Suppressor macrophage treated with lipopolysaccharide for 4 hours (primary cell): Measurements from ENCODE around the gene PLCL2.

Experiments
- DNase-seq: peaks from one replicate; pipeline ENCODE4 v3.0.0-alpha.2; 2020

Gene PLCL2

DNA sequence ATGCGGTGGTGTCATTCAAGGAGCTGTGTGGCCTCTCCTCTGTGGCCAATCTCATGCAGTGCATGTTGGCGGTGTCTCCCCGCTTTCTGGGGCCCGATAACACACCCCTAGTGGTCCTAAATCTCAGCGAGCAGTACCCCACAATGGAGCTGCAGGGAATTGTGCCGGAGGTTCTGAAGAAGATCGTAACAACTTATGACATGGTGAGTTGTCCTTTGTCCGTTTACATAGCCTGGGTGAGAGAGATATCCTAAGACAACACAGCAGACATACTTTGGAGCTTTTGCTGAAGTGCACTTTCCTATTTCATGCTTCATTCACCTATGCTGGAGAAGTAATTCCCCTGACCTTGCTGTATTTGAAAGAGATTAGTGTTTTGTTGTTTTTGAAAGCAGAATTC, 130.0 kb downstream of the PLCL2 start:
- DNase-seq = no peak

DNA sequence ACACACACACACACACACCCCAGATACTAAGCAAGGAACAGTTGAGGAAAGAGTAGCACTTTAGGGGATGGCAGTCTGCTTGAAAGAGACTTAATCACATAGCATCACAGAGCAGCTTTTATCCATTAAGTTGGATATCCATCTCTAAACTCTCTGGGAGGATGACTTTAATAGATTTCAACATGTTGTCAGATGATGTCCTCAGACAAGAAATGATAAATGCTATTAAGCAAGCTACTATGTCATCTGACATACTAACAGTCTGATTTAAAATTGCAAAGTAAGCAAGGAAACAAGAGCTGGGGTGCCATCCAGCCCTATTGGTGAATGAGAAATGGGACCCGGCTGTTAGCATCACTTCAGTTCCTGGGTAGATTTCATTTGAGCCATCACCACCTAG, 136.9 kb downstream of the PLCL2 start:
- peak; percentile 55 for DNase-seq

DNA sequence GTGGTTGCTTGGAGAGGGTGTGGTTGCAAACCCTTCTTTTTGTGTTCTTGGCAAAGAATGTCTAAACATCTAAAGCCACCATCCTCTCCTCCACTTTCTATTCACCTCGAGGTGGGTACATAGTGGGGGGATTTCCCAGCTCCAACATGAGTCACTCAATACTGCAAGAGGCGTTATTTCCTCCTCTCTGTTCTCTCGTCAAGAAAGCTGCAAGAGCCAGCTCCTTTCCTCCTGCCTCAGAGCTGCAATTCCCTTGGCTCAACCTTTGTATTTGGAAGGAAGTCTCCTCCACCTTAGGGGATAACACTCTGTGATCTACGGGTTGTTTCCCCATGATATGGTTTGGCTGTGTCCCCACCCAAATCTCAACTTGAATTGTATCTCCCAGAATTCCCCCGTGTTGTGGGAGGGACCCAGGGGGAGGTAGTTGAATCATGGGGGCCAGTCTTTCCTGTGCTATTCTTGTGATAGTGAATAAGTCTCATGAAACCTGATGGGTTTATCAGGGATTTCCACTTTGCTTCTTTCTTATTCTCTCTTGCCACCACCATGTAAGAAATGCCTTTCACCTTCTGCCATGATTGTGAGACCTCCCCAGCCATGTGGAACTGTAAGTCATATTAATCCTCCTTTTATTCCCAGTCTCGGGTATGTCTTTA, 138.4 kb downstream of the PLCL2 start:
- DNase-seq = peak; percentile 78

DNA sequence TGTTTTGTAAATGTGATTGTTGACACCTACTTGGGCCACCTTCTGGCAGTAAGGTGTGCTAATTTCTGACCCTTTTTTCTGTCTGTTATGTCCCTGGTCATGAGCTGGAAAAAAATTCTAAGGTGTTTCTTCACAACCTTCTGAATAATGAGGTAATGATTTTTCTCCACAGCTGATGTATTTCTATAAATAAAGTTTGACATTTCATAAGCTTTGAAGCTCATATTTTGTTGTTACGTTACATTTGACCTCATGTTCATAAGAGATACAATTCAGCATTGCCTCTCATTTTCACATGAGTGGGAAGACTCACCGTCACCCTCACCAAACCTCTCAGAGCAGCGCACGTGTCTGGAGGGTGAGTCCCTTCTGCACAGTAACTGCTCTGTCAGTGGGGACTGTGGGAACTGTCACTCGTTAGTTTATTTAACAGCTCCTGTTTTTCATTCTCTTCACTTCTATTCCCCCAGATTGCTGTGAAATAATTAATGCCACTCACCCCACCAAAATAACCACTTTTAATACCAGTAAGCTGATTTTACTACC, 140.9 kb downstream of the PLCL2 start:
- no peak for DNase-seq

DNA sequence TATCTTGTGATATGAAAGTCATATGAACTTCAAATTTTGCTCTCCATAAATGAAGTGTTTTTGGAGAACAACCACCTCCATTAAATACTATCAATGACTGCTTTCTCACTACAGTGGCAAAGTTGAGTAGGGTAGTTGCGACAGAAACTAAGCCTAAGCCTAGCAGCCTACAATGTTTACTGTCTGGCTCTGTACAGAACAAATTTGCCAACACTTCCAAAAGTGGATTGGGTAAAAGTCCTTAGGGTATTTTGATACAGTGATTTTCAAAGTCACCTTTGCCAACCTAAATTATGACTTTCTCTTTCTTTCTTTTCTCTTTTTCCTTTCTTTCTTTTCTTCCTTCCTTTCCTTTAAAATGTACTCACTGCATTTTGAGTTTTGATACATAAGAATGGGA, 142.6 kb downstream of the PLCL2 start:
- no peak for DNase-seq

DNA sequence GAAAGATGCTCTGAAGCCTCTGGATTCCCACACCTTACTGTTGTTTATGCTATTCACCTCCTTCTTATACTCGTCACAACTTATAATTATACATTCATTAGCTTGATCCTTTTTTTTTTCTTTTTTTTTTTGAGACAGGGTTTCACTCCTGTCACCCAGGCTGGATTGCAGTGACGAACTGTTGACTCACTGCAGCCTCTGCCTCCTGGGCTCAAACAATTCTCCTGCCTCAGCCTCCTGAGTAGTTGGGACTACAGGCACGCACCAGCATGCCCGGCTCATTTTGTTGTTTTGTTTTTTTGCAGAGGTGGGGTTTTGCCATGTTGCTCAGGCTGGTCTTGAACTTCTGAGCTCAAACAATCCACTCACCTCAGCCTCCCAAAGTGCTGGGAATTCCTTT, 143.6 kb downstream of the PLCL2 start:
- DNase-seq = no peak

DNA sequence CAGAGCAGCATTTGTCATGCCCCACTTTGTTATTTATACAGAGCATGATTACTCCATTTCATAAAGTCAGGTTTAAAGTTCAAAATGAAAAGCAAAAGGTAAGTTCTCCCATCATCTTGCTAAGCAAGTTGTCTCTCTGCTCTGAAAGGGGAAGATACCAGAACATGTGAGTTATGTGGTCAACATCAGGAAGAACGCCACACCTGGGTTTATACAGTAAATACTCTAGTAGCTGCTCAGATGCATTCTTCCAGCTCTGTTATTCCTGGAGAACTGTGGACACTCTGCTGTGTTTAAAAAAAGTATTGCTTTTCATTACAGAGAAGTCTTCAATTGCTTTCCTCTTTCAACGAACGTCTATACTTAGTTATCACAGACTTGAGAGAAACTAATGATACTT, 145.7 kb downstream of the PLCL2 start:
- no peak for DNase-seq

DNA sequence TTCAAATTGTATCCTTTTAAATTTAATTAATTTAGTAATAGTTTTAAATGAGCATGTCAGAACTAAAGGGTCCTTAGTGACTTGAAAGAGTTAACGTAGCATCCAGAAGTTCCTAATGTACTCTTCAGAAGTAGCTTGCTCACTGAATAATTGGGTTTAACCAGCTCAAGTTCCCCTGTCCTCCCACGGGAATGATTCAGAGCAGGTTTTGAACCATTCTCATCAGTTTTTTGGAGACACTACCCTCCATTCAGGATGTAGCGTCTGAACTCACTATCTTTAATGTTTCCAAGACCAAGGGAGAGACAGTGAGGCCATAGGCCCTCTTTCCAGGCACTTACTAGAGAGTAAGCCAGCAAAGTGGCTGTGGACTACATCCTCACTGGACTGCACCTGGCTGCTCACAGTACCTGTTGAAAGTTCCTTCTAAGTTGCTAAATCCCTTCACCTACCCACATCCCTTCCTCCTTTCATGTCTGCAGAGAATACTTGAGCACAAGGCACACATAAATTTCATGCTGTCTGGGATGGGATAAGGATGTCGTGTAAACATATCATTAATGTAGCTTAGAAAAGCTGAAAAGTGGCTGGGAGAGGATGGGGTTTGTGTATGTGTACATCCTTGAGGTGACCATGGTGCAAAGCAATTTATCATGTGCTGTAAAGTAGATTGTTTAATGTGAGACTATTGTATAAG, 146.3 kb downstream of the PLCL2 start:
- no peak for DNase-seq

DNA sequence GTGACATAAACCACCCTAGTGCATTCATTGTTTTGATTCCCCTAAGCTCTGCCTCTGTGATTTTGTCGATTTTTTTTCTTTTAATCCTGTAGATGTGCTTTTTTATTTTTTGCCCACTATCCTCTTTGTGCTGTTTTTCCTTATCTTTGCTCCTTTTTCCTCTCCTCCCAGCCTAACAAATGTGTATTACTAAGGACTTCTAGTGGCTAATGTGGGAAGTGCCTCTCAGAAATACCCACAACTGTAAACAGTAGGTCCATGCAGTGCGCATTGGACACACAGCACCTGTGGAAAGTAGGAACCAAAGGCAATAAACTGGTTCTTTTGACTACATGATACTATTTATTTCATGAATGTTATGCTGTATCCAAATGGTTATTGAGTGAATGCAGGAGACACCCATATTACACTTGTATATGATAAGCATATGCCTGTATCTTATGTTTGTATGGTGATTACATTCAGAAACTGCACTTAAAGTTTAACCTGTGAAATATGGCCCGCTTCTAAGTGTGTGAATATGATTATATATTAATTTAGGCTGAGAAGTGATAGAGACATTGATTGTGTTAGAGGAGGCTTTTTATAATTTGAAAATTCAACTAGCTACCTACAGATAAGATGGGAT, 147.8 kb downstream of the PLCL2 start:
- DNase-seq = peak; percentile 33

DNA sequence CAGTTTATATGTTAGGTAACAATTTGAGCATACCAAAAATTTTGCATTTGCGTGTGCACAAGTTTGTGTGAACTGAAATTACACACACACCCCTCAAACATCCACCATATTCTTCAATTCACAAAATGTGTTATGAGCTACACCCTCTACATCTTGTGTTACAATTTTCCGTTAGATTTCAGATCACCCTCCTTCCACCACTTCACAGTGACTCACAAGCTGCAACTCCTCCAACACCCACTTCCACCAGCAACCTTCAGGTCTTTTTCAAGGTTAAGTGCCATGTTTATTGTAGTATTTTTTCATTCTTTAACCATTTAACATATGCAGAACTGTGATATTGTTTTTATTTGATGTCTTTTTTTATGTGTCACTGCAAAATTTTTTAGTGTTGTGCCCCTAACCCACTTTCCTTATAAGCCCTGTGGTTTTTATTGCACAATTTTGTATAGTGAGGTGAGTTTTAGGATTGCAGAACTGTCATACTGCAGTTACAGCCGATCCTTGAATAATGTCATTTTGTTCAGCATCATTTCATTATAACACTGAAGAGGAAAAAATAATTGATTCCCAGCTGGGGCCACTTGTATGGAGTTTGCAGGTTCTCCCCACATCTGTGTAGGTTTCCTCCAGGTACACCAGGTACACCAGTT, 148.9 kb downstream of the PLCL2 start:
- peak; percentile 6 for DNase-seq

DNA sequence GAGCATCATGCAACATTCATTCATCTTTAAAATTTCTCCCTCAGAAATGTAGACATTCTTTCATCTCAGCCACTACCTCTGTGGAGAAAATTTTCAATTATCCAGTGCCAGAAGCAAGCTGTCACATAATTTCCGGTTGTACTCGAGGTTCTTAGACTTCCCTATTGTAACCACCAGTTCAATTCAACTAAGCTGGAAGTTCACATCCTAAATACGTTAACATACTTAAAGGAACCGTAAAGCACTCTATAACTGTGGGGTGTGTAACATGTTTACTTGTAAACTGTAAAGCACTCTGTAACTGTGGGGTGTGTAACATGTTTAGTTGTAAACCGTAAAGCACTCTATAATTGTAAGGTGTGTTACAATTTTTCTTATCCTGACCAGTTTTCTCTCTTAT, 150.3 kb downstream of the PLCL2 start:
- peak; percentile 40 for DNase-seq

DNA sequence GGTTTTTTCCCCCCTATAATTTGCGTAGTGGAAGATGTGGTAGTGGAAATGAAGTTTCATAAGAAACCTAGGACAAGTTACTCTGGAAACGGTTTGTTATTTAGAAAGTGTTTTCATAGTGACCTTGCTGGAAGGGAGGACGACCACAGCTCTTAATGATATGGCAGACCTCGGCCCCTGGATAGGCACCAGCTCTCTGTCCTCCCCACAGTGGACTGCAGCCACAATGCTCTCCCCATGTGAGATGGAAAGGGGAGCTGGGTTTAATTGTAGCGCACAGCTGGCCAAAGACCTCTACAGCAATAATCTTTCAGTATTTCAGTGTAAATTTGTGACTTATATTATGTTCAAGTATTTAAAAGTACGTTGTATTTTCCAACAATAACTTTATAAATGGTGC, 151.2 kb downstream of the PLCL2 start:
- no peak for DNase-seq

DNA sequence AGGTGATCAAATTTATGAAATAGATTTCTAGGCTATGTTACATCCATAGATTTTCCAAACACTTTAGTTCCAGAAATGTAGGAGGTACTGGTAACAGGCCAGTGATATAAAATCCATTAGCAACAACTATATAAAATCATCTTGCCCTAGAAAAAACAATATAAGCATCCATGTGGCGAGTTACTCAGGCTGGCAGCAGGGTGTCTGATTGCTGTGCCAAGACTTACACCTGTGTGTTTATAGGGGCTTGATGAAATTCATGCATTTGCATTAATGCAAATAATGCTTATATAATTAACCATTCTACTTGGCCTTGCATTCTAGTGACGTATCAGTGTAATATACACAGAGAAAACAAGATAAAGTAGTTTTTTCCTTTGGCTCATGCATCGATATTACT, 153.4 kb downstream of the PLCL2 start:
- DNase-seq = no peak

DNA sequence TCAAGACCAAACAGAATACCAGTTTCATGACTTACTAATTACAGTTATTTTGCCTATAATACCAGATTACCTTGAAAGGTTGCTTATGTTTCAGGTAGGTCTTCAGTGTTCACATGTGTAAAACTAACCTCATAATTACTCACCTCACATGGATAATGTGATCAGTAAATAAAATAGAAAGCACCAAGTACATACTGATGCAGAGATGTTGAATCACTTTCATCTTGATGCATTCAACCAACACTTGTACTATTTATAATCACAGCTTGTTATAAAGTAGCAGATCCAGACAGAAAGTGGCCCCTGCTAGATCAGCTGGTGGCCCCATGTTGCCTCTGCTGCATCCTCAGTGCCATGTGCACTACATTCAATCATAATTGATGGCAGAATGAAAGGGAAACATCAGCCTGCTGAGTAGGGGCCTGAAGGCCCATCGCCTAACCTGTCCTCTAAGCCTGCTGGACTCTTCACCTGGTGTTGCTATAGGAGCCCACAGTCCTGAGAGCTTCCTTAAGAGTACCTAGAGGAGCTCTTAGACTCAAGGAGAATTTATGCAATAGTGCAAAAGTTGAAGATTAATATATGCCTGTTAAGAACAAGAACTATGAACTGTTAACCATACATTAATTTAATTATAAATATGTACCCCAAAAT, 154.3 kb downstream of the PLCL2 start:
- no peak for DNase-seq

DNA sequence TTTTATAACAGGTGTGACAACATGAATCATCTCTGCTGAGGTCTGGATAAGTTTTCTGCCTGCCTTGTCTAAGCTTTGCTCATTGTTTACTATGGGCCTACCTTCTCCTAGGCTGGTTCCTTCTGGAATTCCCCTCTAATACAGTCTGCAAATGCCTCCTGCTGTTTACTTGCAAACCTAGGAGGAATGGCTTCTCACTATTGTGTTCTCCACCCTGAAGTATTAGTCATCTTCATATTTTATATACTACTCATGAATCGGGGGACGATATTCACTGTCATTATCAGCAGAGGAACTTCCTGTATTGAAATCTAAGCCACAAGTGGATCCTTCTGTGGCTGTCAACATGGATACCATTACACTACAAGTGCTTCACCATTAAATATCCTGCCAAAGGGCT, 154.8 kb downstream of the PLCL2 start:
- DNase-seq = peak; percentile 26

DNA sequence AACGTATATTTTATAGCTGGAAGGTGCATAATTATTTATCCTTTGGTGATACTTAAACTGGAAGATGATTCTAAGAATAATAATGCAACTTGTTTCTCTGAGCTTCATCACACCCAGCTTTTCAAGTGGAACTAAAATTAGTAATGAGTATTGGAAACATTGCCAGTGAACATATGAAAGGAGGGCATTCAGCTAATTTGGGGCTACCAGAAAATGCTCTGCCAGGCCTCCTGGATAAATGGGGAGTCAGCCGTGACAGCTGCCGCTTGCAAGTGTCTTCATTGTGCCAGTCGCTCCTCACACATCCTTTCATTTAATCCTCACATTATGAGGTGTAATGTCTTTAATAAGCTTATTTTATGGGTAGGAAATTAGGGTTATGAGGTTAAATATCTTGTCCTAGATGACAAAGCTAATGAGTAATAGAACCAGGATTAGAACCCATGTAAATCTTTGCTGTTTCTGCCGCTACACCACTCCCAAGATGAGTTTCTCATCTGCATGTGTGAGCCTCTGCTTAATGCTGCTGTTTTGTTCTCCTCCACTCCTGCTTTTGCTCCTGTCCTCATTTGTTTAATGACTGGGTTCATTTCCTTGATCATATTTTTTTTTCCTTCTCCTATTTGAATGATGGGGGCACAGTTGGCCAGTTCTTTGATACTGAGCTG, 155.7 kb downstream of the PLCL2 start:
- DNase-seq = no peak

DNA sequence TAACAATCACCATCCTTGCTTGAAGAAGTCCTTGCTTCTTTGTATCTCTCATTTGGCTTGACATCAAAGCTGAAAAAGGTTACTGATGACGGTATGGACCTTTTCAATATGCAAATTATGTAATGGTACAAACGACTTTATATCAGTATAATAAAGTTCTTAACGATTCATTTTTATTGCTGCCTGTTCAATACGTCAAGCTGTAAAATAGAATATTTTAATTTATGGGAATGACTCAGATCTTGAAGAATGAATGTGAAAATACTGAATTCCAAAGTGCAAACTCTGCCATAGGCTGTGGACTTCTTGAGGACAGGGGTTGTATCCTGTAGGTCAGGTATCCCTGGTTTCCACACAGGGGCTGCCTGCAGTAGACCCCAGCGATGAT, 156.2 kb downstream of the PLCL2 start:
- DNase-seq = no peak

DNA sequence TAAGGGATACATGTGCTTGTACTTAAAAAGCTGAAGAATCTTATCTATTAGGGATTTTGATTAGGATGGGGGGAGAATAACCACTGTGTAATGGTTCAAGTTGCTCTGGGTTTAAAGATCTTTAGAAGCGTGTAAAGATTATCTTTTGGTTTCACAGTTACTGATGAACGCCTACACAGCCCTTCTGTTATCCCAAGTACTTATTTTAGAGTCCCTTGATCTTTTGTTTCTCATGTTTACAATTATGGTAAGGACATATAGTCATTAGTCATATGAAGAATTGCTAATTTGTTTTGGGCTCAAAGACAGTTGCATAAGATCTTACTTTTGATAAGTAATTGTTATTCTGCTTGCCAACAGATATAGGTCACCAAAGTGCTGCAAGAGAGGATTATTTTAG, 160.1 kb downstream of the PLCL2 start:
- peak; percentile 57 for DNase-seq

DNA sequence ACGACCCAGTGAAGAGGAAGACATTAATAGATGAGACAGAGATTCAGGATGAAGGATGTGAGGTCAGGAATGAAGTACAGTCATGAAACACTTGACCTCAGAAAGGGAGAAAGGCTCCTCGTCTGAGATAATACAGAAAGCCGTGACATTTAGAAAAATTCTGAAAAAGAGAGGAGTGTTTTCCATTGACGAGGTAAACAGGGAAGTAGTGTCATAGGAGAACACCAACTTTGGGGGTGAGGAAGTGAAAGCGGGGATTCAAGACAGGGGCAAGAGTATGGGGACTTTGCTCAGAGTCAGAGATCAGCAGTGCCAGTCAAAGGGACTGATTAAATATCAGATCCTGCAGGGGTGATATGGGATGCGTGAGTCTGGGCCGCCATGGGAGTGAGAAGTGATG, 160.9 kb downstream of the PLCL2 start:
- peak; percentile 61 for DNase-seq

DNA sequence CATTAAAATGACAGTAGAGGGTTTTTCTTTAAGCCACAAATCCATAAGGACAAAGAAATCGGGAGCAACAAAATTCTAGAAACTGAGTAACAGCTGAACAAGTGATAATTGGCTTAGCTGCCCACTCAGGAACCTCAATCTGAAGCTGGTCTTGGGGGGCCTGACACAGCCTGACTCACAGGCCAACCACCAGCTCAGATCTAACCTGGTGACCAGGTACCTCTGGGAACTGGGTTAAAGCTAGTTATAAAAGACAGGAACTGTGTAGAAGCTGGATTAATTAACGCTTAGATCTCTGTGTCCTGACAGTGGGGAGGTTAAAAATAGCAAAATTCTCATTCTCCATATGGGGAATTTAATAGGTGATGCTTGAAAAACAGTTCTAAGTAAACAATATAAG, 161.9 kb downstream of the PLCL2 start:
- DNase-seq = no peak

DNA sequence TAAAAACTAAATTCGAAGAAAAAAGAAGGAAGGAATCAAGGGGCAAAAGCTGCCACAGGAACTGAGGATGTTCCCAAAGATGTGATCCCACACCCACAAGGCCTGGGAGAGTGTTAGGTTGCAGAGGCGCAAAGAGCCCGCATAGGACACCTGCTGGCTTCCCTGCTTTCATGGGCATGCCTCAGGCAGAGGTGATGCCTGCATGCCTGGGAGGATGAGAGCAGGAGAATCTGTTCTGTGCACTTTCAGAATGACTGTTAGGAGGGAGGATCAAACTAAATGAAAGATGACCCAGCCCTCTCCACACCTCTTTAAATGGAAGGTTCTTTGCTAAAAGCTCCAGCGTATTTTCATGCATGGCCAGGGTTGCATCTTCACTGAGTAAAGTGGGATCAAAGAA, 162.4 kb downstream of the PLCL2 start:
- DNase-seq = no peak

DNA sequence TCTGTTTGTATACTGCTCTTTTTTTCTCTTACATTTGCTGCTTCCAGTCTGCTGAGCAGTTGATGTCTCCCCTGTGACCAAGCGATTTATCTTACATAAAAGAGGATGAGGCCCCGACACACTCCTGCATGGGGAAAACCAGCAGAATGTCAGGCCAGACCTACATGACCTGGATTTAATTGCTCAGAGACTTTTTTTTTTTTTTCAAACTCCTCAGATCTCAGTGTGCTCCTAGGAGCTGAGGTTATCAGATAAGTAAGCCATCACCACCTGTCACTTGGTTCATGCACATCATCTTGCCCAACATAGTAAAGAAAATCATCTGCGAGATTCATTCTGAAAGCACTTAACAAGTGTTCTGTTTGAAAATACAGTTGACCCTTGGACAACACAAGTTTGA, 163.1 kb downstream of the PLCL2 start:
- no peak for DNase-seq

DNA sequence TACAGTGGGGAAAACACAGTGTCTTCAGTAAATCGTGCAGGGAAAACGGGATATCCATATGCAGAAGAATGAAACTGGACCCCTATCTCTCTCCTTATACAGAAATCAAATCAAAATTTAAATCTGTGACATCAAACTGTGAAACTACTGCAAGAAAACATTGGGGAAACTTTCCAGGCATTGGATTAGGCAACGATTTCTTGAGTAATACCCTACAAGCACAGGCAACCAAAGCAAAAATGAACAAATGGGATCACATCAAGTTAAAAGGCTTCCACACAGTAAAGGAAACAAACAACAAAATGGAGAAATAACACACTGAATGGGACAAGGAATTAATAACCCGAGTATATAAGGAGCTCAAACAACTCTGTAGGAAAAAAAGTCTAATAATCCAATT, 165.3 kb downstream of the PLCL2 start:
- peak; percentile 76 for DNase-seq
